ENCODE measurements around the gene CDH11. TPM values are rescaled to one million over a fixed set of nuclear protein-coding genes. Genes with fewer than 3 reads are reported as not detected.

Gene CDH11
- polyA plus RNA-seq, 1 donor (not counting 4 experiments of a cell fraction or from before 2014, with no cell fraction given): 36.8 TPM

DNA sequence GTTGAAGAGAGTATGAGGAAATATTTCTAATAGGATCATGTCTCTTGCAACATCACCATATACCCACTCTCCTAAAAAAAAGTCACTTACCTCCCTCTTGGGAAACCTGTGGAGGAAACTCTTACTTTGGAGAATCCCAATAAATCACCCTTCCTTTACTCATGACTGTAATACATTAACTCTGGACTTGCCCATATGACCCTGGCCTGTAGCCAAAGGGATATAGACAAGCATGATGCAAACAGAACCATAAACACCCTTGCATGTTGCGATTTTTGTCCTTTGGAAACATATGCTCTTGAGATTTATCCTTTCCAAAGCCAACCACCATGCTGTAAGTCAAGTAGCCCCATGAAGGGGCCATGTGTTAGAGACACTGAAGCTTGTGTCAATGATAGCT is 19.5 kb downstream of the CDH11 start:
- FAIRE-seq (no peak), DNase-seq (ENCODE audit: low read depth, low spot score) (no peak)
- dilution Hi-C loops (cut with MboI; ENCODE audit: extremely low pct_ligation_motif_present, low sequenced_read_pairs): no loop called here
- H2AFZ ChIP-seq (ENCODE audit: control insufficient read depth, low read length): no peak overlapping the region
- H3K27ac ChIP-seq (ENCODE audit: control insufficient read depth, insufficient read depth, low read length): no peak overlapping the region
- no peaks in the 10 kb centered on the region for H4K20me1 ChIP-seq (ENCODE audit: control insufficient read depth, extremely low read depth, insufficient read depth, low read length)
- peaks cover 3% of the 10 kb centered on the region for H3K4me1 ChIP-seq (ENCODE audit: control insufficient read depth, extremely low read depth, insufficient read depth, low read length)
- no peaks in the 10 kb centered on the region for H3K9me3 ChIP-seq (ENCODE audit: control insufficient read depth, low read depth, low read length)
- H3K4me2 ChIP-seq (ENCODE audit: control insufficient read depth, extremely low read depth, insufficient read depth, low read depth, low read length): no peak overlapping the region
- no peak overlapping the region for H3K9ac ChIP-seq (ENCODE audit: control insufficient read depth, extremely low read depth, insufficient read depth, low read length)
- TF ChIP-seq EZH2 (IDR thresholded peaks at IDR 0.05; ENCODE audit: low read length): no peak
- TF ChIP-seq, protein P1, sequence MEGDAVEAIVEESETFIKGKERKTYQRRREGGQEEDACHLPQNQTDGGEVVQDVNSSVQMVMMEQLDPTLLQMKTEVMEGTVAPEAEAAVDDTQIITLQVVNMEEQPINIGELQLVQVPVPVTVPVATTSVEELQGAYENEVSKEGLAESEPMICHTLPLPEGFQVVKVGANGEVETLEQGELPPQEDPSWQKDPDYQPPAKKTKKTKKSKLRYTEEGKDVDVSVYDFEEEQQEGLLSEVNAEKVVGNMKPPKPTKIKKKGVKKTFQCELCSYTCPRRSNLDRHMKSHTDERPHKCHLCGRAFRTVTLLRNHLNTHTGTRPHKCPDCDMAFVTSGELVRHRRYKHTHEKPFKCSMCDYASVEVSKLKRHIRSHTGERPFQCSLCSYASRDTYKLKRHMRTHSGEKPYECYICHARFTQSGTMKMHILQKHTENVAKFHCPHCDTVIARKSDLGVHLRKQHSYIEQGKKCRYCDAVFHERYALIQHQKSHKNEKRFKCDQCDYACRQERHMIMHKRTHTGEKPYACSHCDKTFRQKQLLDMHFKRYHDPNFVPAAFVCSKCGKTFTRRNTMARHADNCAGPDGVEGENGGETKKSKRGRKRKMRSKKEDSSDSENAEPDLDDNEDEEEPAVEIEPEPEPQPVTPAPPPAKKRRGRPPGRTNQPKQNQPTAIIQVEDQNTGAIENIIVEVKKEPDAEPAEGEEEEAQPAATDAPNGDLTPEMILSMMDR (optimal IDR thresholded peaks at IDR 0.05 in 1 of 3, IDR thresholded peaks at IDR 0.05 in 1 of 3, conservative IDR thresholded peaks at IDR 0.05 in 1 of 3; ENCODE audit: extremely low read depth in 1 of 3, insufficient read depth in 2 of 3, low read length in 3 of 3): no peak
- no peaks in the 10 kb centered on the region for H3K36me3 ChIP-seq (ENCODE audit: control insufficient read depth in 2 of 2, extremely low read depth in 1 of 2, insufficient read depth in 2 of 2, low read length in 2 of 2)
- peaks cover 58% of the 10 kb centered on the region for H3K79me2 ChIP-seq (ENCODE audit: control insufficient read depth, insufficient read depth, low read length)
- H3K9me1 ChIP-seq (ENCODE audit: control insufficient read depth, extremely low read depth, insufficient read depth, low read length): no peaks in the 10 kb centered on the region
- no peak overlapping the region for H3K4me3 ChIP-seq (ENCODE audit: control insufficient read depth in 2 of 3, extremely low read depth in 1 of 3, insufficient read depth in 2 of 3, low read depth in 1 of 3, low read length in 3 of 3)
- no peaks in the 10 kb centered on the region for H3K27me3 ChIP-seq (ENCODE audit: control insufficient read depth, extremely low read depth, insufficient read depth, low read length)

DNA sequence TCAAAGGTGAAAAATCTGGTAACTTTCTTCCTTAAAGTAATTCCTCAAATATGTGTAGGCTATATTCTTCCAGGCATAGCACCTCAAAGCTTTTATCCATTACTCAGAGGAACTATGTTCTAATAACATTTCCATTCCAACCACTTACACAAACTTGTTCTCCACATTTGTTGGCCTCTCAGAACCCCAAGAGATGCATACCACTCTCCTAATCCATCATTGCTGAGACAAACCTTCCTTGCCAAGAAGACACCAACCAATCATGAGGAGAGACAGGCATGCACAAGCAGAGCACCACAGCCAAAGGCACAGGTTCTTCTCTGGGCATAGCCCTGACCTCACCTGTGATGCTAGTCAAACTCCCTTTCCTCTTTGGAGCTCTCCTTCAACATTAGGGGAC is 20.9 kb downstream of the CDH11 start:
- no peak overlapping the region for H3K9ac ChIP-seq (ENCODE audit: control insufficient read depth, extremely low read depth, insufficient read depth, low read length)
- no peaks in the 10 kb centered on the region for H3K36me3 ChIP-seq (ENCODE audit: control insufficient read depth in 2 of 2, extremely low read depth in 1 of 2, insufficient read depth in 2 of 2, low read length in 2 of 2)
- H3K9me3 ChIP-seq (ENCODE audit: control insufficient read depth, low read depth, low read length): no peaks in the 10 kb centered on the region
- dilution Hi-C loops (cut with MboI; ENCODE audit: extremely low pct_ligation_motif_present, low sequenced_read_pairs): no loop called here
- no peaks in the 10 kb centered on the region for H4K20me1 ChIP-seq (ENCODE audit: control insufficient read depth, extremely low read depth, insufficient read depth, low read length)
- DNase-seq (ENCODE audit: low read depth, low spot score) (no peak), FAIRE-seq (peak; percentile 58)
- H3K9me1 ChIP-seq (ENCODE audit: control insufficient read depth, extremely low read depth, insufficient read depth, low read length): no peaks in the 10 kb centered on the region
- H3K79me2 ChIP-seq (ENCODE audit: control insufficient read depth, insufficient read depth, low read length): peaks cover 52% of the 10 kb centered on the region
- peaks cover 3% of the 10 kb centered on the region for H3K4me1 ChIP-seq (ENCODE audit: control insufficient read depth, extremely low read depth, insufficient read depth, low read length)
- no peak overlapping the region for H3K4me2 ChIP-seq (ENCODE audit: control insufficient read depth, extremely low read depth, insufficient read depth, low read depth, low read length)
- H3K27ac ChIP-seq (ENCODE audit: control insufficient read depth, insufficient read depth, low read length): no peak overlapping the region
- H3K27me3 ChIP-seq (ENCODE audit: control insufficient read depth, extremely low read depth, insufficient read depth, low read length): no peaks in the 10 kb centered on the region
- H2AFZ ChIP-seq (ENCODE audit: control insufficient read depth, low read length): no peak overlapping the region
- TF ChIP-seq, protein P1 (optimal IDR thresholded peaks at IDR 0.05 in 1 of 3, IDR thresholded peaks at IDR 0.05 in 1 of 3, conservative IDR thresholded peaks at IDR 0.05 in 1 of 3; ENCODE audit: extremely low read depth in 1 of 3, insufficient read depth in 2 of 3, low read length in 3 of 3): no peak
- no peak overlapping the region for H3K4me3 ChIP-seq (ENCODE audit: control insufficient read depth in 2 of 3, extremely low read depth in 1 of 3, insufficient read depth in 2 of 3, low read depth in 1 of 3, low read length in 3 of 3)
